ENCODE measurements around the gene ATP5PD. TPM values are rescaled to one million over a fixed set of nuclear protein-coding genes. Genes with fewer than 3 reads are reported as not detected.
"Not testable (repeated sequence)": the region's sequence is repeated elsewhere in the genome, so short reads cannot be mapped to it uniquely, and the experiment has no call there.

ATP5PD gene
- total RNA-seq, 2 experiments from 2014 or later, result 185 to 189 TPM

DNA sequence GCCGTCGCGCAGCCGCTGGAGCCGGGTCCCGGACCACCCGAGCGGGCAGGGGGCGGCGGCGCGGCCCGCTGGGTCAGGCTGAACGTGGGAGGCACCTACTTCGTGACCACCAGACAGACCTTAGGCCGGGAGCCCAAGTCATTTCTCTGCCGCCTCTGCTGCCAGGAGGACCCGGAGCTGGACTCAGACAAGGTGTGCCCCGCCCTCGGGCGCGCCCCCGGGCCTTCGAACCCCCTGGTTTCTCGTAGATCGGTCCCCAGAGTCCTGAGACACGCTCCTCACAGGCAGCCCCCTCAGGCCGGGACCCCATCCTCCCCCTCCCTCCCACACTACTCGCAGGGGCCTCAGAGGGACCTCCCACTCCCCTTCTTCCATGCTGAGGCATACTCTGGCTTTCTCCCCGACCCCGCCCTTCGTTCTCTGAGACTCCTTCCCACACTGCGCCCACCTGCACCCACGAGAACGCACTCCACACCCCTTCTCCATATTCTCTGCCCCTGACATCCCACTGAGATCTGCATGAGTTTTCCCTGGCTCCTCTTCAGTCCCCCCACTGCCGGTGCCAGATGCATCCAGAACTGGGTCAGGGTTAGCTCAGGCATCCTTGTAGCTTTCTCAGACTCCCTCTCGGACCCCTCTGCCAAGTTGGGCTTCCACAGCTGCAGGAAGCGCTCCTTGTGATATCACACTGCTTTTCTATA is 779 bp upstream of the ATP5PD start:
- Mint-ChIP-seq H3K27me3 (no peaks in the 10 kb centered on the region), H3K9me3 (no peaks in the 10 kb centered on the region), H3K36me3 (peaks cover 10% of the 10 kb centered on the region), H3K27ac (peak overlapping the region; percentile 86), H3K4me1 (peaks cover 30% of the 10 kb centered on the region), H3K4me3 (peak overlapping the region; percentile 98)
- DNase-seq, result peak; percentile 45

DNA sequence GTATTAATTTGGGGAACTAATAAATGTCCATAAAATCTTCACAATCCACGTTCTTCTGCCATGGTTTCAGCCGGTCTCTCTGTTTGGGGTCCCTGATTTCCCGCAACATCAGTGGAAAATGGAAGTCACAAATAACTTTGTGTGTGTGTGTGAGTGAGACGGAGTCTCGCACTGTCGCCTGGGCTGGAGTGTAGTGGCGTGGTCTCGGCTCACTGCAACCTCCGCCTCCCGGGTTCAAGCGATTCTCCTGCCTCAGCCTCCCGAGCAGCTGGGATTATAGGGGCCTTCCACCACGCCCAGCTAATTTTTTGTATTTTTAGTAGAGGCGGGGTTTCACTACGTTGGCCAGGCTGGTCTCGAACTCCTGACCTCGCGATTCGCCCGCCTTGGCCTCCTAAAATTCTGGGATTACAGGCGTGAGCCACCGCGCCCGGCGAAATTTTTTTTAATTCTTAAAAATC is 793 bp downstream of the ATP5PD start:
- not testable (repeated sequence) for DNase-seq, H3K9me3 Mint-ChIP-seq, H3K27me3 Mint-ChIP-seq, H3K36me3 Mint-ChIP-seq
- Mint-ChIP-seq H3K4me3 (peak overlapping the region; percentile 97), H3K27ac (peak overlapping the region; percentile 89), H3K4me1 (peaks cover 30% of the 10 kb centered on the region)

DNA sequence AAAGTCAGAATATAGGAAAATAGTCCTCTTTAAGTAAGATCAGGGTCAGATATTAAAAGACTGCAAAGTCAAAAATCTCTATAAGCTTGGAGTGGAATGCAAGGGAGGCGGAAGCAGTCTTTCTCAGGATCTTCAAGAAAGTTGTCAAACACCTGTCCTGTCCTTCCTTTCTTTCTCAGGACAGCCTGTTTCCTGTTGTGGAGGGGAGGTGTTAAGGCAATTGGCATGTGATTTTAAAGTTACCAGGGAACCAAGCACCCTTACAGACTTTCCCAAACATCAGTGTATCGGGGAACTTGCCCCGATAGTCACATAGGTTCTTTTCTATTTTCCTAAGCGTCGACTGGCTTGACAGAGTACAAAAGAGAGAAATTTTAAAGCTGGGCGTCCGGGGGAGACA is 2.1 kb downstream of the ATP5PD start:
- H3K36me3 Mint-ChIP-seq, result peaks cover 12% of the 10 kb centered on the region
- DNase-seq, result no peak
- H3K9me3 Mint-ChIP-seq, result no peaks in the 10 kb centered on the region
- H3K27me3 Mint-ChIP-seq, result no peaks in the 10 kb centered on the region
- no peak overlapping the region for H3K27ac Mint-ChIP-seq
- H3K4me1 Mint-ChIP-seq, result peaks cover 30% of the 10 kb centered on the region
- peak overlapping the region; percentile 54 for H3K4me3 Mint-ChIP-seq

DNA sequence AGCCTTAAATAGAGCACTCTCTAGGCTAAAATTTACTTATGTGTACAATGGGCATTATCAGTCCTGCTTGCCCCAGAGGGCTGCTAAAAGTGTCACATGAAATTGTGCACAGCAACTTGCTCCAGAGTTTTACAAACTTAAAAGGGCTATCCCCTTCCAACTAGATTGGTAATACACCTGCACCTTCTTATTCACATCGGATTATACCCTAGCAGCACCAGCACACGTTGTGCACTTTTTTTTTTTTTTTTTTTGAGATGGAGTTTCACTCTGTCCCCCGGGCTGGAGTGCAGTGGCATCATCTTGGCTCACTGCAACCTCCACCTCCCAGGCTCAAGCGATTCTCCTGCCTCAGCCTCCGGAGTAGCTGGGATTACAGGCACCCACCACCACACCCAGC is 3.0 kb downstream of the ATP5PD start:
- H3K27me3 Mint-ChIP-seq, H3K27ac Mint-ChIP-seq, H3K9me3 Mint-ChIP-seq, DNase-seq, H3K4me3 Mint-ChIP-seq: not testable (repeated sequence)
- peaks cover 30% of the 10 kb centered on the region for H3K4me1 Mint-ChIP-seq
- H3K36me3 Mint-ChIP-seq, result peaks cover 14% of the 10 kb centered on the region

DNA sequence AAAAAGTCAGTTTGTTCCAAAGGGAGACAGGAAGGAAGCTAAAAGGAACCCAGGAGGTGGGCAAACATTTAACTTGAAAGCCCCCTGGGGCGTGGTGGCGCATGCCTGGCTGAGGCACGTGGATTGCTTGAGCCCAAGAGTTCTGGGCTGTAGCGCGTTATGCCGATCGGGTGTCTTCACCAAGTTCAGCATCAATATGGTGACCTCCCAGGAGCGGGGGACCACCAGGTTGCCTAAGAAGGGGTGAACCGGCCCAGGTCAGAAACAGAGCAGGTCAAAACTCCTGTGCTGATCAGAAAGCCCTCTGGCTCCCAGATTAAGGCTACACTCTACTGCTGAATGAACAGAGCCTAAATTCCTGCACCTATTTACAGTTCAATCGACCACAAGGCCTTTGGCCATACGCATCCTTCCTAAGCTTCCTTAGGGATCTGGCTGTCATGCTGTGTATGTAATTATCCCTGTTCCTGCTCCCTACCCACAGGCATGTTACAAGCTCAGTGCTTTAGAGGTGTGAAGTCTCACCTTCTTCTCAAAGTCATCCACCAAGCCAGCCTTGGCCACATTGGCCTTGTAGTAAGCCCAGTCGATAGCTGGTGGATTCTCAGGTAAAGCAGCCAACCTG is 5.0 kb downstream of the ATP5PD start:
- no peak overlapping the region for H3K4me3 Mint-ChIP-seq
- H3K27me3 Mint-ChIP-seq, result no peaks in the 10 kb centered on the region

DNA sequence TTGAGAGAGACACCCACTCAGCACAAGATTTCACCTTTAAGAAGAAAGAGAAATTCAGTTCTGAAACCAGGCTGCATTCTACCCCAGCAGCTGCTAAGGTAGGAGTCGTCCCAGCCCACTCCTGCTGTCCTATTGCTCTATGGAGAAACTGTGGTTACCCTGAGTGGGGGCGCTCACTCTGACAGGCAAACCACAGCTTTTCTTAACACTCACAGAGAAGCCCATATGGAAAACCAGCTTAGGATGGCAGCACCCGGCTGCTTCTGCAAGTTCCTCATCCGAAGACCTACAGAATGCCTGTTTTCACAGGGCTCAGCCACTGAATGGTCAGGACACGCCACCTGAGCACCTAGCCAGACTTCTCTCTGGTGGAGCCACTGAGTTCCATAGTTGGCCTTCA is 7.5 kb downstream of the ATP5PD start:
- H3K36me3 Mint-ChIP-seq, result peaks cover 27% of the 10 kb centered on the region
- H3K4me1 Mint-ChIP-seq, result peaks cover 34% of the 10 kb centered on the region
- no peak for DNase-seq
- no peak overlapping the region for H3K27ac Mint-ChIP-seq
- no peak overlapping the region for H3K4me3 Mint-ChIP-seq
- H3K27me3 Mint-ChIP-seq, result peaks cover 11% of the 10 kb centered on the region
- peaks cover 3% of the 10 kb centered on the region for H3K9me3 Mint-ChIP-seq

More for the DNA sequence above, 5.0 kb downstream of the ATP5PD start:
- peaks cover 22% of the 10 kb centered on the region for H3K36me3 Mint-ChIP-seq
- H3K27ac Mint-ChIP-seq, result no peak overlapping the region
- DNase-seq, result no peak
- peaks cover 22% of the 10 kb centered on the region for H3K4me1 Mint-ChIP-seq
- no peaks in the 10 kb centered on the region for H3K9me3 Mint-ChIP-seq

DNA sequence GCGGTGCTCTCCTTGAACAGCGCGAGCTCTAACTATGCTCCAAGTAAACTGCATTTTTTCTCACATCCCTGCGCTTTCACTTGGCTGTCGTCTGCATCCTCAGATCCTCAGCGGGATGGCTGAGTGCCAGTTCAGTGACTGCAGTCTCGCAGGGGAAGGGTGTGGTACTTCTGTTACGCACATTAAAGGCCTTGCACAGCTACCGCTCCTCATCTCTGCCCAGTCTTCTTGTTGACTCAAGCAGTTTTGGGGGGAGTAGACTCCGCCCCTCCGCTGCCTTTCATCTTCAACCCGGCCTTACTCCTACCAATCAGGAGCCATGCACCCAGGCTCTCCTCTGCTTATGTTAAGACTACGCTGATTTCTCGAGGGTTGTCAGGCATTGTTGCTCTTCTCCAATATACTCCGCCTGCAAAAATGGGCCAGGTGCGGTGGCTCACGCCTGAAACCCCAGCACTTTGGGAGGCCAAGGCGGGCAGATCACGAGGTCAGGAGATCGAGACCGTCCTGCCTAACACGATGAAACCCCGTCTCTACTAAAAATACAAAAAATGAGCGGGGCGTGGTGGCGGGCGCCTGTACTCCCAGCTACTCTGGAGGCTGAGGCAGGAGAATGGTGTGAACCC is 10.0 kb downstream of the ATP5PD start:
- Mint-ChIP-seq H3K27ac (peak overlapping the region; percentile 73), H3K36me3 (peaks cover 28% of the 10 kb centered on the region), H3K4me1 (peaks cover 53% of the 10 kb centered on the region), H3K9me3 (peaks cover 4% of the 10 kb centered on the region), H3K4me3 (peak overlapping the region; percentile 61), H3K27me3 (peaks cover 17% of the 10 kb centered on the region)
- peak; percentile 80 for DNase-seq

DNA sequence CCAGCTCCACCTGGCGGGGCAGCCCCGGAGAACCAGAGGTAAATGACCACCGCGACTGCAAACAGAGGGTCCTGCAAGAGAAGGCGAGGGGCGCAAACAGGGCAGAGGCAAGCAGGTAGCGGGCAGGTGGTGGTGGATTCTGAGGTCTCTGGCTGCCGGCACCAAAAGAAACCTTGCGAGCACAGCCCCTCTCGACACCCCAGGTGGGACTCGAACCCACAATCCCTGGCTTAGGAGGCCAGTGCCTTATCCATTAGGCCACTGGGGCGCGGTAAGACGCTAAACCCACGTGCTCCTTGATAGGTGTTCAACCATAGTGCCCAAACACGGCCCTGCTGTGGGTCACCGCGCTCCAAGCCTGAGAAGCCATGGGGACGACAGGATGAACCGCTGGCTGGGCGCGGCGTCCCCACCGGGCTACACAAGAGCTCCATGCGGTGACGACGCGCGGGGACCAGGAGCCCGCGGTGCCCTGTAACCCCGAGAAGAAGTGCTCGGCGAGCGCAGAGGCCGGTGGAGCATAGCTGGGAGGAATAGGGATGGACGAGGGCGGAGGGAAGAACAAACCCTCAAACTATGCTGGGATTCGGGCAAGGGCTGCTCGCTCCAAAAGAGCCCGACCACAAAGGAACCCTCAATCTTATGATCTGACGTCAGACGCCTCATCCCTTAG is 12.4 kb downstream of the ATP5PD start:
- Mint-ChIP-seq H3K9me3 (peaks cover 8% of the 10 kb centered on the region), H3K4me1 (peaks cover 50% of the 10 kb centered on the region)

DNA sequence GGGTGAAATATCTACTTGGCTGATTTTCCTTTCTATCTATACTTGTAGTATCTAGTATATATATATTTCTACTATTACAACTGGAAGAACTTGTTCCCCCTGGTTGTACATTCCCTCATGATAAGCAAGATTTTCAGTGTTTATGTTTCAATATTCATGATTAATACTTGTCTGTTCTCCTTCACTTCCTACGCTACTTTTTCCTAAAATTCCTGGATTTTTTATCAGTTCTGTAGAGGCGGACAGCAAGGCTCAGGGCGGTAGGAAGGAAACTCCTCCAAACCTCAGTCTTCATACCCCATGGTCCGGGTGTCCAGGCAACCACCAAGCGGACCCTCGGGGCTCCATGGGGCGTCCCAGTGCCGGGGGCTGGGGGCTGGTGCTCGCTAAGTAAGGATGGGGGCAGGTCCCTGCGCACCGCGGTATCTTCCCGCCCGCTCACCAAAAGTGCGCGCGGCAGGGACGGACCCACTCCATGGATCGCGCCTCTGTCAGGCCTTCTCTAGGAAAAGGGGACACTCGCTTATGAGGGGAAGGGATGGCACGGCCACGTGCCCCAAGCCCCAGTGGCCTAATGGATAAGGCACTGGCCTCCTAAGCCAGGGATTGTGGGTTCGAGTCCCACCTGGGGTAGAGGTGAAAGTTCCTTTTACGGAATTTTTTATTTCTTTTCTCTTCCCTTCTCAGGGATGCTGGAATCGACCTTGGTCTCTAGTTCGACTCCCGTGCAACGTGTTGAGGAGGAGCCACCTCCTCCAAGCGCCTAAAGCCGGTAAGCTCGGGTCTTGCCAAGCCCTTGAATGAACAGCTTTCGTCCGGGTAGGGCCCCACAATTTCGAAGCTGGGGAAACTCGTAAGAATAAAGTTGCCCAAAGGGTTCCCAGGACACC is 13.2 kb downstream of the ATP5PD start:
- peak overlapping the region; percentile 98 for H3K27ac Mint-ChIP-seq
- H3K36me3 Mint-ChIP-seq, result peaks cover 13% of the 10 kb centered on the region
- H3K9me3 Mint-ChIP-seq, result peaks cover 8% of the 10 kb centered on the region
- peak; percentile 88 for DNase-seq
- H3K4me3 Mint-ChIP-seq, result peak overlapping the region; percentile 95
- peaks cover 17% of the 10 kb centered on the region for H3K27me3 Mint-ChIP-seq
- peaks cover 45% of the 10 kb centered on the region for H3K4me1 Mint-ChIP-seq

More for the DNA sequence above, 12.4 kb downstream of the ATP5PD start:
- peak; percentile 91 for DNase-seq
- Mint-ChIP-seq H3K4me3 (peak overlapping the region; percentile 95), H3K27ac (peak overlapping the region; percentile 98), H3K36me3 (peaks cover 14% of the 10 kb centered on the region), H3K27me3 (peaks cover 17% of the 10 kb centered on the region)

DNA sequence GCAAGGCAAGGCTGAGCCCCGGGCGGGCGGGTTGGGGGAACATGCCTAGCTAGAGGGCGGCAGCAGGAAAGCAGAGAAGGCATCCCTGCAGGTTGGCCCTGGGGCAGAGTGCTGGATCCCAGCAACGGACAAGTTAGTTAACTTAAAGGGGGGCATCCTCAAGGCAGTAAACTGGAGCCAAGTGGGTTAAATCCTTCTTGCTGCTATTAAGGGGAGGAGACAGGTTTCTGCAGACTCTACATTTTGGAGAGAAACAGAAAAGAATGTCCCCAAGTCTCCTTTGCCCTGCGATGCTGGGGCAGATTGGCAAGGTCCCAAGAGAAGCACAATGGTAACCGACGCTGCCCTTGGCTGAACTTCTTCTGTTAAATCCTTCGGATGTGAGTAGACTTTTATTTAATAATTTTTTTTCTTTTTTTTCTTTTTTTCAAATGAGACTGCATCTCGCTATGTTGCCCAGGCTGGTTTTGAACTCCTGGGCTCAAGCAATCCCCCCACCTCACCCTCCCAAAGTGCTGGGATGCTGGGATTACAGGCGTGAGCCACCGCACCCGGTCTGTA is 14.0 kb downstream of the ATP5PD start:
- peak overlapping the region; percentile 53 for H3K27ac Mint-ChIP-seq
- peaks cover 17% of the 10 kb centered on the region for H3K27me3 Mint-ChIP-seq
- peaks cover 8% of the 10 kb centered on the region for H3K9me3 Mint-ChIP-seq
- H3K4me3 Mint-ChIP-seq, result peak overlapping the region; percentile 57
- H3K36me3 Mint-ChIP-seq, result peaks cover 9% of the 10 kb centered on the region
- H3K4me1 Mint-ChIP-seq, result peaks cover 45% of the 10 kb centered on the region
- peak; percentile 35 for DNase-seq

DNA sequence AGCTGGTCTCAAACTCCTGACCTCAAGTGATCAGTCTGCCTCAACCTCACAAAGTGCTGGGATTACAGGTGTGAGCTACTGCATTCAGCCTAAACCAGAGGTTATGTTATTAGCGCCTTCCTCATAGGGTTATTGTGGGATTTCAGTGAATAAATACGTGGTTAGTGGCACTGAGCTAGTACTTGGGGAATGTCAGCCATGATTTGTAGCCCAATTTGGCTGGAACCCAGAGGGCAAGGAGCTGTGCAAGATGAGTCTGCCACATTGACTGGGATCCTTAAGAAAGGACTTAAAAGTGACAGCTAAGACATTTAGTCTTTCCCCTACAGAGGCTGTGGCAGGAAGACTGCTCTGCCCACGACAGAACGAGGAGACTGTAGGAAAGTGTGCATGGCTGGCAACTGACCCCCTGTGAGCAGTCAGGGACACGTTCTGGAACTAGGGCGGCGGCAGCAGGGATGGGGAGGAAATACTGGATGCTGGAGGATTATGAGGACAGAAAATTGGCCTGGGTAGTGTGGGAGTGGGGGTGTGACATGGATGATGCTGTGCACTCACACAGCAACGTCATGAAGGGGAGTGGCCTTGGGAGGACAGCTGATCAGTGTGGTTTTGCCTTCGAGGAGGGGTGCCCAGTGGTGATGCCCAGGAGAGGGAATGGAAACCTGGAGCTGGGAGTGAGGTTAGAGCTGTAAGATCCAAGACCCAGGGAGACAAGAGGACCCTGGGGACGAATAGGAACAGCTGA is 14.6 kb downstream of the ATP5PD start:
- Mint-ChIP-seq H3K4me3 (peak overlapping the region; percentile 57), H3K27ac (peak overlapping the region; percentile 30), H3K36me3 (peaks cover 9% of the 10 kb centered on the region), H3K4me1 (peaks cover 45% of the 10 kb centered on the region), H3K27me3 (peaks cover 17% of the 10 kb centered on the region), H3K9me3 (peaks cover 8% of the 10 kb centered on the region)
- DNase-seq, result peak; percentile 39

DNA sequence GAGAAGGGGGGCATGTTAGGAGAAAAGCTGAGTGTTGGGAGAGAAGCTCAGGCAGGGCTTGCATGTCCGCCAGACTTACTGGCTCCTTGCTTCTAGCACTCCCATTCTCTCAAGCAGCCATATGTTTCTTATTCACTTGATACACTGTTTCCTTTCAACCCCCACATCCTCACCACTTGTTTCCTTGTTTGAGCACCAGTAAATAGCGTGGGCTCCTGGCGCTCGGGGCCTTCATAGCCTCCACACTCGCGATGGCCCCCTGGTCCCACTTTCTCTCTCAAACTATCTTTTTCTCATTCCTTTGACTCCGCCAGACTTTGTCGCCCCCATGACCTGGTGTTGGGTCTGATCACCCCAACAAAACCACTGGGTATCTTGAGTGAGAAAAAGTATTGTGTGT is 16.6 kb downstream of the ATP5PD start:
- Mint-ChIP-seq H3K4me1 (peaks cover 37% of the 10 kb centered on the region), H3K4me3 (no peak overlapping the region), H3K27ac (no peak overlapping the region), H3K9me3 (peaks cover 12% of the 10 kb centered on the region), H3K36me3 (peaks cover 10% of the 10 kb centered on the region), H3K27me3 (peaks cover 15% of the 10 kb centered on the region)
- DNase-seq, result no peak

DNA sequence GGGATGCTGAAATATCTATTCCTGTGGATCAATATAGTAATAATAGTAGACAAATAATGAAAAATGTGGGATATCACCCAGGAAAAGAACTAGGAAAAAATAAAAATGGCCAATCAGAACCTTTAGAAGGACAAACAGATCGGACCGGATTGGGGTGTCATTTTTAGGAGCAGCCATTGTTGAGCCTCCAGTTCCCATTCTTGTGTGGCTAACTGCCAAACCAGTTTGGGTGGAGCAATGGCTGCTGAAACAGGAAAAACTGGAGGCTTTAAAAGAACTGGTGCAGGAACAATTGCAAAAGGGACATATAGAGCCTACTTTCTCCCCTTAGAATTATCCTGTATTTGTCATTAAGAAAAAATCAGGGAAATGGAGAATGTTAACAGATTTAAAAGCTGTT is 20.1 kb downstream of the ATP5PD start:
- H3K4me3 Mint-ChIP-seq, result not testable (repeated sequence)

More for the DNA sequence above, 20.1 kb downstream of the ATP5PD start:
- H3K27me3 Mint-ChIP-seq, H3K9me3 Mint-ChIP-seq, DNase-seq, H3K27ac Mint-ChIP-seq: not testable (repeated sequence)
- peaks cover 22% of the 10 kb centered on the region for H3K36me3 Mint-ChIP-seq
- peaks cover 14% of the 10 kb centered on the region for H3K4me1 Mint-ChIP-seq

Measured in activated naive CD8-positive, alpha-beta T cell treated with anti-CD3 and anti-CD28 coated beads for 36 hours (primary cell).